IMR-90 (cell line): ENCODE data around the gene NPAS3. TPM values are rescaled to one million over a fixed set of nuclear protein-coding genes. Genes with fewer than 3 reads are reported as not detected.

Source experiments
- ATAC-seq: fragments of 200-7000 bp; cut with Tn5 transposase; 2 replicates; pipeline ENCODE4 v1.9.1; 2020; ENCODE audit warnings: low read depth, mild to moderate bottlenecking, moderate library complexity
- BruUV-seq: library from RNA; stranded (reverse); fragments of 400-500 nt; replicated peaks from 2 replicates; lab custom pipeline; 2021; lab: Mats Ljungman, UMichigan
- CTCF ChIA-PET: fragments of 300-600 bp; formaldehyde crosslinking; extraction: SDS; loops from one replicate; lab custom pipeline; 2021; ENCODE audit warnings: antibody characterized with exemption; lab: Yijun Ruan, JAX
- POLR2A ChIA-PET: fragments of 300-600 bp; sonication (Branson Sonifier 250); formaldehyde crosslinking; loops from one replicate; lab custom pipeline; 2022; ENCODE audit warnings: antibody characterized with exemption; ENCODE audit not compliant: unreplicated experiment; lab: Charles Lee
- DNase-seq: peaks from one replicate; pipeline ENCODE4 v3.0.0; 2013
- H2AFZ ChIP-seq: replicated peaks from 2 replicates; pipeline ENCODE3; 2013; ENCODE audit warnings: low read length, mild to moderate bottlenecking; ENCODE audit not compliant: poor library complexity
- H2AK5ac ChIP-seq: 2 replicates; pipeline ENCODE4 v1.6.1; 2013; ENCODE audit warnings: low read depth, low read length, inconsistent platforms
- H2AK9ac ChIP-seq: replicated peaks from 2 replicates; pipeline ENCODE3; 2013; ENCODE audit warnings: mild to moderate bottlenecking, low read depth, low read length, moderate library complexity; ENCODE audit not compliant: poor library complexity
- H2BK120ac ChIP-seq: 2 replicates; pipeline ENCODE4 v1.6.1; 2013; ENCODE audit warnings: low read depth, low read length, inconsistent platforms
- H2BK15ac ChIP-seq: 3 replicates; pipeline ENCODE4 v1.6.1; 2013; ENCODE audit warnings: low read depth, low read length, inconsistent platforms
- H2BK20ac ChIP-seq: 2 replicates; pipeline ENCODE4 v1.6.1; 2013; ENCODE audit warnings: low read depth, mild to moderate bottlenecking, inconsistent platforms, low read length, moderate library complexity
- H2BK5ac ChIP-seq: 2 replicates; pipeline ENCODE4 v1.6.1; 2013; ENCODE audit warnings: mild to moderate bottlenecking, low read depth, low read length, inconsistent platforms; ENCODE audit not compliant: poor library complexity, severe bottlenecking
- H3K14ac ChIP-seq: replicated peaks from 2 replicates; pipeline ENCODE4 v1.6.1; 2013; ENCODE audit warnings: low read depth, low read length, inconsistent platforms
- H3K18ac ChIP-seq: 2 replicates; pipeline ENCODE4 v1.6.1; 2013; ENCODE audit warnings: low read depth, low read length, control low read depth
- H3K23ac ChIP-seq: 2 replicates; pipeline ENCODE4 v1.6.1; 2013; ENCODE audit warnings: low read depth, low read length, inconsistent platforms
- H3K27ac ChIP-seq: 2 replicates; pipeline ENCODE4 v1.5.1; 2013; ENCODE audit warnings: mild to moderate bottlenecking, control low read depth, low read length; ENCODE audit not compliant: insufficient read depth
- H3K27me3 ChIP-seq: 2 replicates; pipeline ENCODE4 v1.6.1; 2013; ENCODE audit warnings: low read length; ENCODE audit not compliant: control insufficient read depth, insufficient read depth
- H3K36me3 ChIP-seq: 2 replicates; pipeline ENCODE4 v1.6.1; 2013; ENCODE audit warnings: low read length, mixed read lengths; ENCODE audit not compliant: control insufficient read depth, insufficient read depth
- H3K4ac ChIP-seq: 2 replicates; pipeline ENCODE4 v1.6.1; 2013; ENCODE audit warnings: low read depth, low read length, inconsistent platforms
- H3K4me1 ChIP-seq: 2 replicates; pipeline ENCODE4 v1.6.1; 2013; ENCODE audit warnings: low read length, mixed read lengths; ENCODE audit not compliant: control insufficient read depth, insufficient read depth
- H3K4me2 ChIP-seq: 2 replicates; pipeline ENCODE4 v1.6.1; 2013; ENCODE audit warnings: low read depth, mild to moderate bottlenecking, control low read depth, low read length, moderate library complexity
- H3K4me3 ChIP-seq: 2 replicates; pipeline ENCODE4 v1.5.1; 2013; ENCODE audit warnings: low read depth, mild to moderate bottlenecking, control low read depth, low read length, moderate library complexity; ENCODE audit not compliant: insufficient read depth
- H3K56ac ChIP-seq: 2 replicates; pipeline ENCODE4 v1.6.1; 2013; ENCODE audit warnings: low read length, inconsistent platforms; ENCODE audit not compliant: insufficient read depth; ENCODE audit errors: extremely low read depth
- H3K79me1 ChIP-seq, 2 experiments: 2 replicates each; pipeline ENCODE4 v1.6.1; 2013; ENCODE audit warnings: low read length in 2 of 2, inconsistent platforms in 1 of 2, low read depth in 1 of 2
- H3K9ac ChIP-seq: 2 replicates; pipeline ENCODE4 v1.6.1; 2013; ENCODE audit warnings: low read depth, low read length, control low read depth
- H3K9me1 ChIP-seq: 2 replicates; pipeline ENCODE4 v1.6.1; 2013; ENCODE audit warnings: low read length, inconsistent platforms; ENCODE audit not compliant: insufficient read depth
- H3K9me3 ChIP-seq: 2 replicates; pipeline ENCODE4 v1.6.1; 2013; ENCODE audit warnings: low read length; ENCODE audit not compliant: control insufficient read depth, insufficient read depth
- H4K20me1 ChIP-seq: 2 replicates; pipeline ENCODE4 v1.6.1; 2013; ENCODE audit warnings: low read length, inconsistent platforms; ENCODE audit not compliant: insufficient read depth
- H4K5ac ChIP-seq: 2 replicates; pipeline ENCODE4 v1.6.1; 2013; ENCODE audit warnings: mild to moderate bottlenecking, low read depth, low read length, control low read depth
- H4K8ac ChIP-seq, 2 experiments: 2 replicates each; pipeline ENCODE4 v1.6.1; 2013; ENCODE audit warnings: low read depth in 2 of 2, low read length in 2 of 2, control low read depth in 1 of 2, inconsistent platforms in 1 of 2
- H4K91ac ChIP-seq: 2 replicates; pipeline ENCODE4 v1.6.1; 2013; ENCODE audit warnings: low read depth, low read length, inconsistent platforms; ENCODE audit not compliant: insufficient read depth
- BHLHE40 ChIP-seq: fragments of 150-350 bp; IDR thresholded peaks from 2 replicates; pipeline ENCODE4 v1.6.1; 2016; ENCODE audit warnings: mild to moderate bottlenecking, low read depth, low read length
- CHD1 ChIP-seq: IDR thresholded peaks from 2 replicates; pipeline ENCODE4 v1.6.1; 2012; ENCODE audit warnings: low read depth, low read length, improper control_type of control experiment
- CTCF ChIP-seq: conservative IDR thresholded peaks from 2 replicates; pipeline ENCODE4 v1.5.1; 2012; ENCODE audit warnings: mild to moderate bottlenecking, low read depth, low read length, improper control_type of control experiment
- ELK1 ChIP-seq: fragments of 150-350 bp; IDR thresholded peaks from 2 replicates; pipeline ENCODE4 v1.6.1; 2016; ENCODE audit warnings: low read depth, mild to moderate bottlenecking, low read length, moderate library complexity, borderline replicate concordance
- MAFK ChIP-seq: IDR thresholded peaks from 2 replicates; pipeline ENCODE4 v1.6.1; 2012; ENCODE audit warnings: low read depth, low read length, improper control_type of control experiment
- MAZ ChIP-seq: IDR thresholded peaks from 2 replicates; pipeline ENCODE4 v1.6.1; 2012; ENCODE audit warnings: low read depth, mild to moderate bottlenecking, low read length, improper control_type of control experiment, moderate library complexity, borderline replicate concordance
- MXI1 ChIP-seq: IDR thresholded peaks from 2 replicates; pipeline ENCODE4 v1.6.1; 2012; ENCODE audit warnings: low read depth, mild to moderate bottlenecking, low read length, moderate library complexity, borderline replicate concordance
- POLR2A ChIP-seq: IDR thresholded peaks from 2 replicates; pipeline ENCODE4 v1.6.1; 2012; ENCODE audit warnings: mild to moderate bottlenecking, low read depth, low read length
- RAD21 ChIP-seq: IDR thresholded peaks from 2 replicates; pipeline ENCODE4 v1.6.1; 2012; ENCODE audit warnings: low read length, improper control_type of control experiment
- RFX5 ChIP-seq: IDR thresholded peaks from 2 replicates; pipeline ENCODE4 v1.8.0; 2012; ENCODE audit warnings: low read depth, mild to moderate bottlenecking, low read length, moderate library complexity
- SMC3 ChIP-seq: fragments of 150-350 bp; IDR thresholded peaks from 2 replicates; pipeline ENCODE4 v1.6.1; 2016; ENCODE audit warnings: low read depth, mild to moderate bottlenecking, antibody characterized with exemption, low read length, moderate library complexity
- USF2 ChIP-seq: fragments of 150-350 bp; IDR thresholded peaks from 2 replicates; pipeline ENCODE4 v1.6.1; 2017; ENCODE audit warnings: mild to moderate bottlenecking, antibody characterized with exemption, low read length, low read depth
- WGBS, 2 experiments: methylation state at CpG; one replicate each; pipeline versions ENCODE4 v1.1.5 to v1.1.7; 2013; ENCODE audit warnings: missing lambda C conversion rate in 2 of 2; ENCODE audit not compliant: insufficient read length in 1 of 2; ENCODE audit errors: extremely low coverage in 2 of 2; 5-methylcytosine and 5-hydroxymethylcytosine counted together
- dilution Hi-C: fragments of 300-500 bp; cut with HindIII; formaldehyde crosslinking; loops from one replicate; pipeline ENCODE4 v1.14.3; 2018; ENCODE audit warnings: low sequenced_read_pairs; ENCODE audit not compliant: unreplicated experiment
- in situ Hi-C: fragments of 300-500 bp; cut with MboI; formaldehyde crosslinking; loops from 3 replicates; pipeline ENCODE4 v1.14.3; 2019; ENCODE audit warnings: low sequenced_read_pairs, inconsistent platforms, mixed read lengths
- intact Hi-C: fragments of 100-400 bp; cut with micrococcal nuclease; formaldehyde crosslinking; loops from 2 replicates; pipeline ENCODE4 v1.10.0; 2022
- polyA plus RNA-seq, 3 experiments: library from polyadenylated mRNA; depleted of rRNA; stranded (reverse); fragments of >200 nt; gene quantifications; 2 replicates each; pipeline ENCODE4 v1.2.3, GENCODE V29; 2012; ENCODE audit warnings: low replicate concordance in 1 of 3
- total RNA-seq: library from RNA; depleted of rRNA; stranded (reverse); fragments of >200 nt; gene quantifications from 2 replicates; pipeline ENCODE4 v1.2.3, GENCODE V29; 2012

The NPAS3 gene
- total and polyA plus RNA-seq, 2 of the 4 experiments (the other 2 are of a cell fraction): not detected

- Histone ChIP-seq H3K56ac (no peak overlapping the region), H3K9me3 (no peaks in the 10 kb centered on the region), H3K4me3 (no peak overlapping the region), H3K4me2 (no peak overlapping the region), H4K91ac (no peak overlapping the region), H2BK120ac (no peak overlapping the region), H3K27ac (no peak overlapping the region), H3K4me1 (no peaks in the 10 kb centered on the region), H3K18ac (no peak overlapping the region), H4K5ac (no peak overlapping the region), H3K36me3 (no peaks in the 10 kb centered on the region), H2BK15ac (no peak overlapping the region), H3K14ac (no peak overlapping the region), H3K4ac (no peak overlapping the region), H2AK9ac (no peak overlapping the region), H3K23ac (no peak overlapping the region), H2BK5ac (no peak overlapping the region), H3K9ac (no peak overlapping the region), H4K8ac (no peak overlapping the region), H3K9me1 (no peaks in the 10 kb centered on the region), H3K27me3 (no peaks in the 10 kb centered on the region), H2AFZ (no peak overlapping the region), H2BK20ac (no peak overlapping the region), H4K20me1 (no peaks in the 10 kb centered on the region), H2AK5ac (no peak overlapping the region), H3K79me1 (no peaks in the 10 kb centered on the region)
- intact Hi-C loops (no loop called here), in situ Hi-C loops (no loop called here), dilution Hi-C loops (no loop called here)
- 90% methylated on average over 2 of the region's 3 CpGs; no CpG with 5 or more reads in 1 of the 2 experiments for WGBS, 2 experiments
- ATAC-seq (no peak), DNase-seq (no peak)
- CTCF ChIA-PET: no interaction called here
- no peak for TF ChIP-seq MAZ
- no peak for TF ChIP-seq RAD21
- TF ChIP-seq RFX5: no peak
- no peak for TF ChIP-seq ELK1
- no peak for TF ChIP-seq MAFK
- TF ChIP-seq BHLHE40: no peak
- TF ChIP-seq CHD1: no peak
- no peak for TF ChIP-seq USF2
- no peak for TF ChIP-seq SMC3
- no peak for TF ChIP-seq POLR2A
- no peak for TF ChIP-seq CTCF
- TF ChIP-seq MXI1: no peak
- POLR2A ChIA-PET: no interaction called here
- no TSS peak for BruUV-seq
These were observed 634.7 kb downstream of the NPAS3 start for GRCh38 chr14:33573301-33573880.
